H9 (cell line): ENCODE measurements around the gene DEAF1. TPM values are rescaled to one million over a fixed set of nuclear protein-coding genes. Genes with fewer than 3 reads are reported as not detected.
A peak's percentile ranks its signal among the peaks of the same experiment; 100 is the strongest.

Source experiments
- DNase-seq: peaks from one replicate; pipeline ENCODE4 v3.0.0-alpha.2; 2017
- H2AFZ ChIP-seq: one replicate; pipeline ENCODE4 v1.6.1; 2013; ENCODE audit warnings: mild to moderate bottlenecking, low read length, control low read depth, moderate library complexity
- H2AK5ac ChIP-seq: 2 replicates; pipeline ENCODE4 v1.6.1; 2013; ENCODE audit warnings: low read length, control low read depth, mixed read lengths; ENCODE audit not compliant: insufficient read length
- H2BK120ac ChIP-seq: one replicate; pipeline ENCODE4 v1.6.1; 2013; ENCODE audit warnings: low read depth, mild to moderate bottlenecking, low read length, control low read depth, inconsistent platforms; ENCODE audit not compliant: poor library complexity, severe bottlenecking
- H2BK12ac ChIP-seq: 2 replicates; pipeline ENCODE4 v1.6.1; 2013; ENCODE audit warnings: low read length, control low read depth, mixed read lengths, low read depth; ENCODE audit not compliant: insufficient read length
- H2BK15ac ChIP-seq: 2 replicates; pipeline ENCODE4 v1.6.1; 2013; ENCODE audit warnings: low read depth, low read length, control low read depth
- H2BK20ac ChIP-seq: one replicate; pipeline ENCODE4 v1.6.1; 2013; ENCODE audit warnings: low read depth, mild to moderate bottlenecking, low read length, control low read depth, inconsistent platforms; ENCODE audit not compliant: poor library complexity, severe bottlenecking
- H2BK5ac ChIP-seq: 2 replicates; pipeline ENCODE4 v1.6.1; 2013; ENCODE audit warnings: low read length, control low read depth, mixed read lengths; ENCODE audit not compliant: insufficient read length
- H3K14ac ChIP-seq: 2 replicates; pipeline ENCODE4 v1.6.1; 2013; ENCODE audit warnings: low read length, control low read depth; ENCODE audit not compliant: insufficient read depth
- H3K18ac ChIP-seq: 2 replicates; pipeline ENCODE4 v1.6.1; 2013; ENCODE audit warnings: low read depth, mild to moderate bottlenecking, mixed read lengths, low read length, control low read depth; ENCODE audit not compliant: insufficient read length
- H3K23ac ChIP-seq: 2 replicates; pipeline ENCODE4 v1.6.1; 2013; ENCODE audit warnings: low read length, control low read depth, mixed read lengths, low read depth; ENCODE audit not compliant: insufficient read length
- H3K23me2 ChIP-seq: 2 replicates; pipeline ENCODE4 v1.6.1; 2013; ENCODE audit warnings: low read depth, mild to moderate bottlenecking, mixed read lengths, low read length, control low read depth; ENCODE audit not compliant: insufficient read length, poor library complexity, severe bottlenecking
- H3K27ac ChIP-seq: 2 replicates; pipeline ENCODE4 v1.5.1; 2013; ENCODE audit warnings: low read length, control low read depth, mixed read lengths, low read depth; ENCODE audit not compliant: insufficient read length
- H3K27me3 ChIP-seq: 2 replicates; pipeline ENCODE4 v1.6.1; 2013; ENCODE audit warnings: low read length, control low read depth, inconsistent platforms; ENCODE audit not compliant: insufficient read depth
- H3K4ac ChIP-seq: 2 replicates; pipeline ENCODE4 v1.6.1; 2013; ENCODE audit warnings: low read depth, mild to moderate bottlenecking, control low read depth, inconsistent platforms, low read length, moderate library complexity
- H3K4me1 ChIP-seq: 2 replicates; pipeline ENCODE4 v1.6.1; 2013; ENCODE audit warnings: low read length, control low read depth, inconsistent platforms; ENCODE audit not compliant: insufficient read depth
- H3K4me2 ChIP-seq: 2 replicates; pipeline ENCODE4 v1.6.1; 2013; ENCODE audit warnings: low read length, control low read depth, mixed read lengths; ENCODE audit not compliant: insufficient read length, insufficient read depth
- H3K56ac ChIP-seq: 2 replicates; pipeline ENCODE4 v1.6.1; 2013; ENCODE audit warnings: low read depth, mild to moderate bottlenecking, mixed read lengths, low read length, control low read depth; ENCODE audit not compliant: insufficient read length
- H3K79me1 ChIP-seq: 2 replicates; pipeline ENCODE4 v1.6.1; 2013; ENCODE audit warnings: low read depth, mild to moderate bottlenecking, moderate library complexity, low read length, control low read depth, inconsistent platforms; ENCODE audit not compliant: insufficient read depth, poor library complexity, severe bottlenecking
- H3K79me2 ChIP-seq: 2 replicates; pipeline ENCODE4 v1.6.1; 2013; ENCODE audit warnings: low read length, control low read depth, inconsistent platforms; ENCODE audit not compliant: insufficient read depth
- H3K9ac ChIP-seq: 2 replicates; pipeline ENCODE4 v1.6.1; 2013; ENCODE audit warnings: low read length, control low read depth, mixed read lengths; ENCODE audit not compliant: insufficient read length; ENCODE audit errors: extremely low read depth
- H3K9me3 ChIP-seq: one replicate; pipeline ENCODE4 v1.6.1; 2013; ENCODE audit warnings: low read depth, low read length, inconsistent platforms; ENCODE audit not compliant: control insufficient read depth
- H3T11ph ChIP-seq: one replicate; pipeline ENCODE4 v1.6.1; 2013; ENCODE audit warnings: mild to moderate bottlenecking, low read length, control low read depth, inconsistent platforms
- H4K20me1 ChIP-seq: one replicate; pipeline ENCODE4 v1.6.1; 2013; ENCODE audit not compliant: control insufficient read depth, insufficient read length, insufficient read depth
- H4K5ac ChIP-seq: 2 replicates; pipeline ENCODE4 v1.6.1; 2013; ENCODE audit warnings: low read depth, mild to moderate bottlenecking, mixed read lengths, low read length, control low read depth; ENCODE audit not compliant: insufficient read length
- H4K8ac ChIP-seq: replicated peaks from 2 replicates; pipeline ENCODE4 v1.6.1; 2013; ENCODE audit warnings: low read length, control low read depth, mixed read lengths, low read depth; ENCODE audit not compliant: insufficient read length
- H4K91ac ChIP-seq: 2 replicates; pipeline ENCODE4 v1.6.1; 2013; ENCODE audit warnings: low read depth, mild to moderate bottlenecking, moderate library complexity, mixed read lengths, low read length, control low read depth; ENCODE audit not compliant: insufficient read length
- H3K27ac Mint-ChIP-seq, 3 experiments: 2 replicates in 2 of 3; 3 replicates in 1 of 3; pipeline ENCODE4 v1.8.0; 2020 to 2021; ENCODE audit warnings: mixed read lengths in 3 of 3, mild to moderate bottlenecking in 1 of 3, moderate library complexity in 1 of 3
- H3K27me3 Mint-ChIP-seq: 2 replicates; pipeline ENCODE4 v1.8.0; 2021; ENCODE audit warnings: low read depth, mild to moderate bottlenecking, moderate library complexity, mixed read lengths
- H3K36me3 Mint-ChIP-seq, 3 experiments: 2 replicates in 2 of 3; 3 replicates in 1 of 3; pipeline ENCODE4 v1.8.0; 2020 to 2021; ENCODE audit warnings: low read depth in 3 of 3, mixed read lengths in 3 of 3; ENCODE audit not compliant: insufficient read depth in 1 of 3
- H3K4me1 Mint-ChIP-seq, 2 experiments: 2 replicates each; pipeline ENCODE4 v1.8.0; 2020; ENCODE audit warnings: mixed read lengths in 2 of 2
- H3K4me3 Mint-ChIP-seq, 2 experiments: 2 replicates in 1 of 2; 3 replicates in 1 of 2; pipeline ENCODE4 v1.8.0; 2020 to 2021; ENCODE audit warnings: mild to moderate bottlenecking in 2 of 2, mixed read lengths in 2 of 2, moderate library complexity in 1 of 2
- H3K9me3 Mint-ChIP-seq, 2 experiments: 2 replicates in 1 of 2; 3 replicates in 1 of 2; pipeline ENCODE4 v1.8.0; 2020; ENCODE audit warnings: mild to moderate bottlenecking in 2 of 2, mixed read lengths in 2 of 2, moderate library complexity in 1 of 2
- CTCF ChIP-seq: fragments of 200-600 bp; sonication (generic); conservative IDR thresholded peaks from 3 replicates; pipeline ENCODE4 v1.8.0; 2021; ENCODE audit warnings: antibody characterized with exemption, mild to moderate bottlenecking
- WGBS: extraction: QIAGEN DNeasy Blood & Tissue Kit; methylation state at CpG from one replicate; pipeline ENCODE4 v1.1.7; 2013; ENCODE audit warnings: missing lambda C conversion rate, low lambda C conversion rate, mixed read lengths; ENCODE audit not compliant: insufficient read length; ENCODE audit errors: extremely low coverage; 5-methylcytosine and 5-hydroxymethylcytosine counted together
- total RNA-seq: library from RNA; stranded (reverse); gene quantifications from 2 replicates; pipeline ENCODE4 v1.2.1, GENCODE V29; 2021

DEAF1 gene
- total RNA-seq, 1 experiment from 2014 or later = 67.3 TPM

- Histone ChIP-seq H2BK12ac (no peak overlapping the region), H3K14ac (no peak overlapping the region), H3K23ac (no peak overlapping the region), H4K91ac (no peak overlapping the region), H3K4me1 (peaks cover 6% of the 10 kb centered on the region; the same call in 1 of the 2 replicates), H3K79me1 (peaks cover 3% of the 10 kb centered on the region), H3K56ac (no peak overlapping the region), H3K79me2 (peaks cover 13% of the 10 kb centered on the region; the same call in 1 of the 2 replicates), H4K5ac (no peak overlapping the region), H3K4me2 (no peak overlapping the region), H3K27ac (no peak overlapping the region), H2AK5ac (no peak overlapping the region), H3K4ac (no peak overlapping the region), H4K8ac (no peak overlapping the region), H2BK20ac (no peak overlapping the region), H3K9ac (no peak overlapping the region), H3K23me2 (no peaks in the 10 kb centered on the region), H2AFZ (no peak overlapping the region), H3K27me3 (no peaks in the 10 kb centered on the region), H4K20me1 (no peaks in the 10 kb centered on the region), H3K18ac (no peak overlapping the region), H3K9me3 (no peaks in the 10 kb centered on the region), H3T11ph (no peak overlapping the region), H2BK120ac (no peak overlapping the region), H2BK5ac (no peak overlapping the region), H2BK15ac (no peak overlapping the region)
- TF ChIP-seq CTCF = no peak
- Mint-ChIP-seq H3K27me3 (no peaks in the 10 kb centered on the region; the same call in 1 of the 2 replicates), H3K4me1 (peaks cover 20 to 28% of the 10 kb centered on the region in 2 experiments), H3K9me3 (no peaks in the 10 kb centered on the region; a peak in 2 of 5 replicates), H3K4me3 (peak overlapping the region in 1 of 2 experiments; percentile 3; a peak in 2 of 5 replicates), H3K36me3 (peaks cover 31 to 43% (median 33%) of the 10 kb centered on the region in 3 experiments), H3K27ac (peak overlapping the region; percentile 3 to 66 (median 33); a peak in 4 of 7 replicates)
- WGBS = no CpG with 5 or more reads among the region's 18 CpGs
- DNase-seq = no peak
These were observed 3.1 kb downstream of the DEAF1 start for GRCh38 chr11:691710-692590.
